GM18519 (cell line): ENCODE measurements around the gene PARPBP.
"Not testable (repeated sequence)": the region's sequence is repeated elsewhere in the genome, so short reads cannot be mapped to it uniquely, and the experiment has no call there.

Source experiments
- ATAC-seq: cut with Tn5 transposase; IDR thresholded peaks from one replicate; pipeline ENCODE4 v1.9.1; 2021; ENCODE audit warnings: mild to moderate bottlenecking, moderate library complexity; ENCODE audit not compliant: unreplicated experiment, low FRiP score

PARPBP gene

GRCh38 chr12:102147062-102147587 lies 27.1 kb downstream of the PARPBP start:
- not testable (repeated sequence) for ATAC-seq

GRCh38 chr12:102155206-102155605 lies 35.2 kb downstream of the PARPBP start:
- not testable (repeated sequence) for ATAC-seq

GRCh38 chr12:102163383-102163782 lies 43.4 kb downstream of the PARPBP start:
- no peak for ATAC-seq

- ATAC-seq, result peak; percentile 47
These were observed 48.0 kb downstream of the PARPBP start for GRCh38 chr12:102167821-102168604.

- no peak for ATAC-seq
These were observed 50.1 kb downstream of the PARPBP start for GRCh38 chr12:102169922-102170621.

- ATAC-seq, result no peak
These were observed 52.0 kb downstream of the PARPBP start for GRCh38 chr12:102171951-102172350.

- ATAC-seq, result no peak
These were observed 52.5 kb downstream of the PARPBP start for GRCh38 chr12:102172436-102172835.

- no peak for ATAC-seq
These were observed 54.1 kb downstream of the PARPBP start for GRCh38 chr12:102174117-102174516.

- ATAC-seq, result no peak
These were observed 54.8 kb downstream of the PARPBP start for GRCh38 chr12:102174761-102175160.

GRCh38 chr12:102182635-102183034 lies 62.7 kb downstream of the PARPBP start:
- ATAC-seq, result no peak

GRCh38 chr12:102195826-102196225 lies 75.8 kb downstream of the PARPBP start:
- no peak for ATAC-seq

- peak; percentile 79 for ATAC-seq
These were observed 77.8 kb downstream of the PARPBP start, which contains the start of gene PMCH for GRCh38 chr12:102197789-102198188. Gene PMCH, minus strand, starts transcription at chr12:102197833. Its CDS starts 63 bp downstream, at chr12:102197770.

GRCh38 chr12:102201436-102202061 lies 81.6 kb downstream of the PARPBP start:
- ATAC-seq, result no peak

- no peak for ATAC-seq
These were observed 82.6 kb downstream of the PARPBP start for GRCh38 chr12:102202556-102202955.

- no peak for ATAC-seq
These were observed 84.0 kb downstream of the PARPBP start for GRCh38 chr12:102204025-102204424.

- ATAC-seq, result no peak
These were observed 96.2 kb downstream of the PARPBP start for GRCh38 chr12:102215992-102216691.

- no peak for ATAC-seq
These were observed 100.8 kb downstream of the PARPBP start for GRCh38 chr12:102220736-102221135.

GRCh38 chr12:102227954-102228353 lies 108.0 kb downstream of the PARPBP start:
- ATAC-seq, result no peak

- no peak for ATAC-seq
These were observed 112.1 kb downstream of the PARPBP start for GRCh38 chr12:102232036-102232435.

- ATAC-seq, result no peak
These were observed 112.5 kb downstream of the PARPBP start for GRCh38 chr12:102232446-102232845.
